Measurements from ENCODE around the gene EXD2.
"Not testable (repeated sequence)": the region's sequence is repeated elsewhere in the genome, so short reads cannot be mapped to it uniquely, and the experiment has no call there.

The EXD2 gene

GRCh38 chr14:69153873-69154270 is 37.4 kb upstream of the EXD2 start:
- H3K9ac ChIP-seq = peak overlapping the region; percentile 58
- no peaks in the 10 kb centered on the region for H3K9me3 ChIP-seq (ENCODE audit: control insufficient read depth, low read length)
- H2AFZ ChIP-seq = peak overlapping the region; percentile 97
- peaks cover 24% of the 10 kb centered on the region for H3K79me2 ChIP-seq
- peak overlapping the region; percentile 81 for H3K4me2 ChIP-seq (ENCODE audit: low read length)
- no peaks in the 10 kb centered on the region for H3K27me3 ChIP-seq (ENCODE audit: control insufficient read depth, insufficient read depth, low read length)
- H3K4me1 ChIP-seq = peaks cover 12% of the 10 kb centered on the region
- H3K36me3 ChIP-seq (ENCODE audit: control insufficient read depth, insufficient read depth, low read length) = no peaks in the 10 kb centered on the region
- TF ChIP-seq CTCF (IDR thresholded peaks at IDR 0.05) = no peak
- peak overlapping the region; percentile 86 for H3K27ac ChIP-seq
- H3K4me3 ChIP-seq (ENCODE audit: low read depth, low read length) = peak overlapping the region; percentile 93

- no peak overlapping the region for H3K9ac ChIP-seq
- H3K79me2 ChIP-seq = peaks cover 15% of the 10 kb centered on the region
- H2AFZ ChIP-seq = no peak overlapping the region
- no peaks in the 10 kb centered on the region for H3K9me3 ChIP-seq (ENCODE audit: control insufficient read depth, low read length)
- no peak overlapping the region for H3K4me2 ChIP-seq (ENCODE audit: low read length)
- H3K27me3 ChIP-seq (ENCODE audit: control insufficient read depth, insufficient read depth, low read length) = no peaks in the 10 kb centered on the region
- H3K36me3 ChIP-seq (ENCODE audit: control insufficient read depth, insufficient read depth, low read length) = no peaks in the 10 kb centered on the region
- no peak for TF ChIP-seq CTCF (IDR thresholded peaks at IDR 0.05)
- H3K4me3 ChIP-seq (ENCODE audit: low read depth, low read length) = no peak overlapping the region
- no peak overlapping the region for H3K27ac ChIP-seq
- peaks cover 9% of the 10 kb centered on the region for H3K4me1 ChIP-seq
These were observed 36.5 kb upstream of the EXD2 start for GRCh38 chr14:69154779-69155178.

- H3K27ac ChIP-seq = no peak overlapping the region
- no peaks in the 10 kb centered on the region for H3K36me3 ChIP-seq (ENCODE audit: control insufficient read depth, insufficient read depth, low read length)
- H3K4me1 ChIP-seq = no peaks in the 10 kb centered on the region
- no peaks in the 10 kb centered on the region for H3K27me3 ChIP-seq (ENCODE audit: control insufficient read depth, insufficient read depth, low read length)
- H3K79me2 ChIP-seq = peaks cover under 1% of the 10 kb centered on the region
- H3K4me2 ChIP-seq (ENCODE audit: low read length) = no peak overlapping the region
- H3K9me3 ChIP-seq (ENCODE audit: control insufficient read depth, low read length) = no peaks in the 10 kb centered on the region
- H3K4me3 ChIP-seq (ENCODE audit: low read depth, low read length) = no peak overlapping the region
- TF ChIP-seq CTCF (IDR thresholded peaks at IDR 0.05) = no peak
- no peak overlapping the region for H2AFZ ChIP-seq
- H3K9ac ChIP-seq = no peak overlapping the region
These were observed 35.1 kb upstream of the EXD2 start for GRCh38 chr14:69156224-69156623.

GRCh38 chr14:69161590-69161989 is 29.7 kb upstream of the EXD2 start:
- Histone ChIP-seq H3K4me2 (ENCODE audit: low read length) (no peak overlapping the region), H3K27ac (no peak overlapping the region), H3K9me3 (ENCODE audit: control insufficient read depth, low read length) (no peaks in the 10 kb centered on the region), H3K79me2 (no peaks in the 10 kb centered on the region), H3K9ac (no peak overlapping the region), H3K36me3 (ENCODE audit: control insufficient read depth, insufficient read depth, low read length) (no peaks in the 10 kb centered on the region), H3K4me3 (ENCODE audit: low read depth, low read length) (no peak overlapping the region), H3K4me1 (no peaks in the 10 kb centered on the region), H2AFZ (no peak overlapping the region), H3K27me3 (ENCODE audit: control insufficient read depth, insufficient read depth, low read length) (no peaks in the 10 kb centered on the region)
- no peak for TF ChIP-seq CTCF (IDR thresholded peaks at IDR 0.05)

- not testable (repeated sequence) for H3K27me3 ChIP-seq (ENCODE audit: control insufficient read depth, insufficient read depth, low read length)
These were observed 25.5 kb upstream of the EXD2 start for GRCh38 chr14:69165787-69166186.

More at GRCh38 chr14:69165787-69166186, 25.5 kb upstream of the EXD2 start:
- not testable (repeated sequence) for H3K9me3 ChIP-seq (ENCODE audit: control insufficient read depth, low read length); H3K4me3 ChIP-seq (ENCODE audit: low read depth, low read length); H3K4me2 ChIP-seq (ENCODE audit: low read length); H2AFZ ChIP-seq; H3K79me2 ChIP-seq; H3K9ac ChIP-seq; H3K4me1 ChIP-seq; H3K36me3 ChIP-seq (ENCODE audit: control insufficient read depth, insufficient read depth, low read length); H3K27ac ChIP-seq

Data from parathyroid adenoma (tissue), 2 donors.